ENCODE measurements around the gene GADD45G.

DNA sequence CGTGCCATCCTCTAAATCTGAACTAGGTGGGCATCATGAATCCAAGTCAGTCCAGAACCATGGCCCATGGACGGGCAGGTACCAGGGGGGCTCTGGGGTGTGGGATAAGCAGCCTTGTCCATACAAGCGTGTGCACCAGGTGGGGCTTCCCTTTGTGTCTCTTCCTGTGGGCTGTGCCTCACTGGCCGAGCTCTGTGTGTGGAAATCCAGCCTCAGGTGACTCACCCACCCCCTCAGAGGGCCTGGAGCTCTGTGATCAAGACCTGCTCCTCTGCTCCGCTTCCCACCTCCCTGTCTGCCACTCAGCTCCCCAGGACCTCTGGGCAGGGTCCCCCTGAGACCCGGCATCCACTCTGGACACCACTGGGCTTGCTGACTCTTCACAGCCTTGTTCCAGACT is 33.0 kb downstream of the GADD45G start:
- TF ChIP-seq, protein P1, sequence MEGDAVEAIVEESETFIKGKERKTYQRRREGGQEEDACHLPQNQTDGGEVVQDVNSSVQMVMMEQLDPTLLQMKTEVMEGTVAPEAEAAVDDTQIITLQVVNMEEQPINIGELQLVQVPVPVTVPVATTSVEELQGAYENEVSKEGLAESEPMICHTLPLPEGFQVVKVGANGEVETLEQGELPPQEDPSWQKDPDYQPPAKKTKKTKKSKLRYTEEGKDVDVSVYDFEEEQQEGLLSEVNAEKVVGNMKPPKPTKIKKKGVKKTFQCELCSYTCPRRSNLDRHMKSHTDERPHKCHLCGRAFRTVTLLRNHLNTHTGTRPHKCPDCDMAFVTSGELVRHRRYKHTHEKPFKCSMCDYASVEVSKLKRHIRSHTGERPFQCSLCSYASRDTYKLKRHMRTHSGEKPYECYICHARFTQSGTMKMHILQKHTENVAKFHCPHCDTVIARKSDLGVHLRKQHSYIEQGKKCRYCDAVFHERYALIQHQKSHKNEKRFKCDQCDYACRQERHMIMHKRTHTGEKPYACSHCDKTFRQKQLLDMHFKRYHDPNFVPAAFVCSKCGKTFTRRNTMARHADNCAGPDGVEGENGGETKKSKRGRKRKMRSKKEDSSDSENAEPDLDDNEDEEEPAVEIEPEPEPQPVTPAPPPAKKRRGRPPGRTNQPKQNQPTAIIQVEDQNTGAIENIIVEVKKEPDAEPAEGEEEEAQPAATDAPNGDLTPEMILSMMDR (IDR thresholded peaks at IDR 0.05), result no peak
- TF ChIP-seq ZFX (IDR thresholded peaks at IDR 0.05; ENCODE audit: borderline replicate concordance), result no peak
